B cell (primary cell): ENCODE data around the gene ELOB. TPM values are rescaled to one million over a fixed set of nuclear protein-coding genes. Genes with fewer than 3 reads are reported as not detected.

ENCODE experiments used
- ATAC-seq: fragments of 200-7000 bp; cut with Tn5 transposase; one replicate; pipeline ENCODE4 v1.10.0; 2021; ENCODE audit warnings: low read depth, mild to moderate bottlenecking, moderate number of reproducible peaks, moderate library complexity
- CTCF ChIA-PET: fragments of 350-600 bp; sonication (Branson Sonifier 250); formaldehyde crosslinking; loops from one replicate; lab custom pipeline; 2021; ENCODE audit warnings: antibody characterized with exemption, inconsistent platforms; lab: Charles Lee
- POLR2A ChIA-PET: fragments of 350-600 bp; sonication (Branson Sonifier 250); formaldehyde crosslinking; loops from one replicate; lab custom pipeline; 2021; ENCODE audit warnings: antibody characterized with exemption; lab: Charles Lee
- DNase-seq: peaks from one replicate; pipeline ENCODE4 v3.0.0; 2013
- H2AFZ ChIP-seq: 2 replicates; pipeline ENCODE4 v1.6.1; 2012; ENCODE audit warnings: mild to moderate bottlenecking, low read depth, low read length; ENCODE audit not compliant: insufficient read depth, poor library complexity, severe bottlenecking
- H3K27ac ChIP-seq, 2 donors: 1 replicate in 1 of 2; 2 replicates in 1 of 2; pipeline ENCODE4 v1.5.1; 2012 to 2013; ENCODE audit warnings: low read length in 2 of 2, mild to moderate bottlenecking in 2 of 2, moderate library complexity in 1 of 2
- H3K27me3 ChIP-seq, 4 experiments: fragments of 200-600 bp in 1 of 4; sonication (generic) in 1 of 4; replicated peaks in 1 of 4; 1 replicate in 2 of 4; 2 replicates in 2 of 4; pipeline versions ENCODE4 v1.6.1 to v1.7.0; 2013 to 2016; ENCODE audit warnings: low read length in 3 of 4, mild to moderate bottlenecking in 2 of 4, mixed read lengths in 1 of 4, moderate library complexity in 1 of 4; ENCODE audit not compliant: insufficient read depth in 4 of 4, control insufficient read depth in 3 of 4; ENCODE audit errors: control extremely low read depth in 1 of 4
- H3K36me3 ChIP-seq, 2 experiments: replicated peaks in 1 of 2; 1 replicate in 1 of 2; 2 replicates in 1 of 2; pipeline versions ENCODE4 v1.6.1 to v1.7.1; 2013; ENCODE audit warnings: low read length in 1 of 2; ENCODE audit not compliant: insufficient read depth in 2 of 2, control insufficient read depth in 1 of 2; ENCODE audit errors: control extremely low read depth in 1 of 2, extremely low read depth in 1 of 2
- H3K4me1 ChIP-seq, 2 donors: fragments of 200-600 bp in 1 of 2; sonication (generic) in 1 of 2; 1 replicate in 1 of 2; 2 replicates in 1 of 2; pipeline versions ENCODE4 v1.5.1 to v1.6.1; 2013 to 2017; ENCODE audit warnings: low read length in 2 of 2; ENCODE audit not compliant: control insufficient read depth in 2 of 2, insufficient read depth in 2 of 2
- H3K4me2 ChIP-seq: replicated peaks from 2 replicates; pipeline ENCODE3; 2012; ENCODE audit warnings: mild to moderate bottlenecking, low read depth, low read length; ENCODE audit not compliant: poor library complexity, severe bottlenecking
- H3K4me3 ChIP-seq, 5 experiments: fragments of 200-600 bp in 1 of 5; sonication (generic) in 1 of 5; 1 replicate in 3 of 5; 2 replicates in 2 of 5; pipeline versions ENCODE4 v1.5.1 to v1.7.0; 2011 to 2016; ENCODE audit warnings: low read length in 4 of 5, mild to moderate bottlenecking in 4 of 5, low read depth in 2 of 5, control low read depth in 1 of 5, moderate library complexity in 1 of 5; ENCODE audit not compliant: insufficient read depth in 1 of 5; ENCODE audit errors: control extremely low read depth in 1 of 5, extremely low read depth in 1 of 5
- H3K79me2 ChIP-seq: fragments of 200-600 bp; sonication (generic); one replicate; pipeline ENCODE4 v1.6.0; 2016; ENCODE audit warnings: low read length; ENCODE audit not compliant: control insufficient read depth, insufficient read depth
- H3K9ac ChIP-seq: fragments of 200-600 bp; sonication (generic); 2 replicates; pipeline ENCODE4 v1.6.1; 2017; ENCODE audit warnings: mild to moderate bottlenecking, low read length, moderate library complexity
- H3K9me3 ChIP-seq, 3 donors: one replicate each; pipeline versions ENCODE4 v1.6.1 to v1.7.1; 2013; ENCODE audit warnings: low read length in 2 of 3; ENCODE audit not compliant: control insufficient read depth in 2 of 3, insufficient read depth in 1 of 3; ENCODE audit errors: control extremely low read depth in 1 of 3
- H4K20me1 ChIP-seq: 2 replicates; pipeline ENCODE4 v1.6.0; 2012; ENCODE audit warnings: mild to moderate bottlenecking, low read length; ENCODE audit not compliant: insufficient read depth, control insufficient read depth, poor library complexity, severe bottlenecking
- H3K27ac Mint-ChIP-seq: one replicate; pipeline ENCODE4 v1.8.0; 2021; ENCODE audit warnings: mixed read lengths
- H3K27me3 Mint-ChIP-seq: one replicate; pipeline ENCODE4 v1.8.0; 2021; ENCODE audit warnings: mixed read lengths
- H3K4me1 Mint-ChIP-seq: one replicate; pipeline ENCODE4 v1.8.0; 2021; ENCODE audit warnings: mixed read lengths
- H3K4me3 Mint-ChIP-seq: one replicate; pipeline ENCODE4 v1.8.0; 2021; ENCODE audit warnings: mixed read lengths
- H3K9me3 Mint-ChIP-seq: one replicate; pipeline ENCODE4 v1.8.0; 2022; ENCODE audit warnings: mixed read lengths; ENCODE audit not compliant: insufficient read depth
- CTCF ChIP-seq: fragments of 200-600 bp; IDR thresholded peaks from one replicate; pipeline ENCODE4 v1.8.0; 2022; ENCODE audit warnings: antibody characterized with exemption, mild to moderate bottlenecking
- EZH2 ChIP-seq: IDR thresholded peaks from 2 replicates; pipeline ENCODE4 v1.6.1; 2012; ENCODE audit warnings: borderline replicate concordance, low read depth, mild to moderate bottlenecking, moderate library complexity, low read length; ENCODE audit not compliant: insufficient read depth, poor library complexity, severe bottlenecking
- whole genome bisulfite sequencing: methylation state at CpG from one replicate; pipeline ENCODE4 v1.1.5; 2013; ENCODE audit warnings: missing lambda C conversion rate; ENCODE audit not compliant: insufficient coverage; 5-methylcytosine and 5-hydroxymethylcytosine counted together
- intact Hi-C: fragments of 100-400 bp; cut with micrococcal nuclease; formaldehyde crosslinking; loops from one replicate; pipeline ENCODE4 v1.10.0; 2022
- polyA plus RNA-seq: library from polyadenylated mRNA; depleted of rRNA; stranded (reverse); fragments of >200 nt; gene quantifications from 2 replicates; pipeline ENCODE4 v1.2.3, GENCODE V29; 2012
- total RNA-seq, 2 donors: library from RNA; stranded (reverse); fragments of 120-200 nt in 1 of 2; gene quantifications; 1 replicate in 1 of 2; 2 replicates in 1 of 2; pipeline versions ENCODE4 v1.2.3 to v1.2.4, GENCODE V29; 2013 to 2022

Gene ELOB
- total and polyA plus RNA-seq, 2 donors (not counting 1 experiment from before 2014, with no cell fraction given) = 93.1 to 136 TPM

GRCh38 chr16:2787406-2787805 is 10.3 kb upstream of the ELOB start, which contains the start of gene PRSS33:
PRSS33 (minus strand) TSS chr16:2787560; CDS start chr16:2786547, 1,013 bp downstream.
- H3K4me1 ChIP-seq = peaks cover 7 to 17% of the 10 kb centered on the region in 2 donors
- ATAC-seq (no peak), DNase-seq (no peak)
- H3K27me3 ChIP-seq = peaks cover 0 to 50% (median 9%) of the 10 kb centered on the region in 4 experiments
- H3K27ac ChIP-seq = no peak within 1 kb of the TSS
- no peak within 1 kb of the TSS for H3K4me2 ChIP-seq
- Mint-ChIP-seq H3K9me3 (no peaks in the 10 kb centered on the region), H3K27me3 (peaks cover 29% of the 10 kb centered on the region), H3K4me1 (peaks cover 9% of the 10 kb centered on the region), H3K4me3 (no peak within 1 kb of the TSS), H3K27ac (no peak within 1 kb of the TSS)
- CTCF ChIA-PET = no interaction called here
- no peak within 1 kb of the TSS for H2AFZ ChIP-seq
- H3K79me2 ChIP-seq = no peaks in the 10 kb centered on the region
- no peak within 1 kb of the TSS for H3K4me3 ChIP-seq
- POLR2A ChIA-PET = no interaction called here
- intact Hi-C loops = no loop called here
- H3K9me3 ChIP-seq = peaks cover 0 to 6% (median 0%) of the 10 kb centered on the region in 3 donors
- H4K20me1 ChIP-seq = no peaks in the 10 kb centered on the region
- no peak for TF ChIP-seq EZH2
- WGBS = 32% methylated on average over 9 of the region's 10 CpGs
- no peaks in the 10 kb centered on the region for H3K36me3 ChIP-seq
- no peak within 1 kb of the TSS for H3K9ac ChIP-seq

- Mint-ChIP-seq H3K27ac (no peak overlapping the region), H3K4me3 (no peak overlapping the region), H3K4me1 (peaks cover 9% of the 10 kb centered on the region), H3K27me3 (peaks cover 26% of the 10 kb centered on the region), H3K9me3 (no peaks in the 10 kb centered on the region)
- H3K27me3 ChIP-seq = peaks cover 0 to 50% (median 9%) of the 10 kb centered on the region in 4 experiments
- no peak overlapping the region for H3K4me3 ChIP-seq
- intact Hi-C loops = no loop called here
- no peak overlapping the region for H2AFZ ChIP-seq
- peaks cover 7 to 17% of the 10 kb centered on the region in 2 donors for H3K4me1 ChIP-seq
- no peak overlapping the region for H3K9ac ChIP-seq
- 79% methylated on average over 3 of the region's 3 CpGs for WGBS
- H3K4me2 ChIP-seq = no peak overlapping the region
- H3K36me3 ChIP-seq = no peaks in the 10 kb centered on the region
- POLR2A ChIA-PET = no interaction called here
- H4K20me1 ChIP-seq = no peaks in the 10 kb centered on the region
- H3K9me3 ChIP-seq = peaks cover 0 to 6% (median 0%) of the 10 kb centered on the region in 3 donors
- DNase-seq (no peak), ATAC-seq (no peak)
- H3K27ac ChIP-seq = no peak overlapping the region
- no peaks in the 10 kb centered on the region for H3K79me2 ChIP-seq
- CTCF ChIA-PET = no interaction called here
- TF ChIP-seq EZH2 (no peak), CTCF (no peak)
Observed at GRCh38 chr16:2786826-2787151, 9.7 kb upstream of the ELOB start.
